ENCODE measurements around the gene LRP3.
A peak's percentile ranks its signal among the peaks of the same experiment; 100 is the strongest.
"Not testable (repeated sequence)": the region's sequence is repeated elsewhere in the genome, so short reads cannot be mapped to it uniquely, and the experiment has no call there.

LRP3 gene

GRCh38 chr19:33159893-33160292 is 34.2 kb upstream of the LRP3 start:
- Histone ChIP-seq H3K4me3 (ENCODE audit: low read depth, low read length) (no peak overlapping the region), H3K4me1 (ENCODE audit: control insufficient read depth, insufficient read depth, low read length) (no peaks in the 10 kb centered on the region), H3K9me3 (ENCODE audit: control insufficient read depth, insufficient read depth, low read length) (no peaks in the 10 kb centered on the region), H3K9ac (ENCODE audit: low read depth, low read length) (no peak overlapping the region), H3K36me3 (ENCODE audit: control insufficient read depth, insufficient read depth, low read length) (no peaks in the 10 kb centered on the region), H3K27me3 (ENCODE audit: control insufficient read depth, insufficient read depth, low read length) (no peaks in the 10 kb centered on the region)

GRCh38 chr19:33161201-33161600 is 32.9 kb upstream of the LRP3 start:
- Histone ChIP-seq H3K36me3 (ENCODE audit: control insufficient read depth, insufficient read depth, low read length) (no peaks in the 10 kb centered on the region), H3K4me1 (ENCODE audit: control insufficient read depth, insufficient read depth, low read length) (no peaks in the 10 kb centered on the region), H3K4me3 (ENCODE audit: low read depth, low read length) (no peak overlapping the region), H3K9me3 (ENCODE audit: control insufficient read depth, insufficient read depth, low read length) (no peaks in the 10 kb centered on the region), H3K27me3 (ENCODE audit: control insufficient read depth, insufficient read depth, low read length) (no peaks in the 10 kb centered on the region), H3K9ac (ENCODE audit: low read depth, low read length) (no peak overlapping the region)

GRCh38 chr19:33163481-33163880 is 30.6 kb upstream of the LRP3 start:
- H3K4me3 ChIP-seq (ENCODE audit: low read depth, low read length): no peak overlapping the region
- H3K9me3 ChIP-seq (ENCODE audit: control insufficient read depth, insufficient read depth, low read length): no peaks in the 10 kb centered on the region
- H3K9ac ChIP-seq (ENCODE audit: low read depth, low read length): no peak overlapping the region
- no peaks in the 10 kb centered on the region for H3K4me1 ChIP-seq (ENCODE audit: control insufficient read depth, insufficient read depth, low read length)
- H3K36me3 ChIP-seq (ENCODE audit: control insufficient read depth, insufficient read depth, low read length): no peaks in the 10 kb centered on the region
- no peaks in the 10 kb centered on the region for H3K27me3 ChIP-seq (ENCODE audit: control insufficient read depth, insufficient read depth, low read length)

- not testable (repeated sequence) for H3K4me1 ChIP-seq (ENCODE audit: control insufficient read depth, insufficient read depth, low read length); H3K9me3 ChIP-seq (ENCODE audit: control insufficient read depth, insufficient read depth, low read length); H3K4me3 ChIP-seq (ENCODE audit: low read depth, low read length); H3K36me3 ChIP-seq (ENCODE audit: control insufficient read depth, insufficient read depth, low read length); H3K27me3 ChIP-seq (ENCODE audit: control insufficient read depth, insufficient read depth, low read length); H3K9ac ChIP-seq (ENCODE audit: low read depth, low read length)
Measured at GRCh38 chr19:33166037-33166436, 28.1 kb upstream of the LRP3 start.

- Histone ChIP-seq H3K4me3 (ENCODE audit: low read depth, low read length) (no peak overlapping the region), H3K9ac (ENCODE audit: low read depth, low read length) (no peak overlapping the region), H3K9me3 (ENCODE audit: control insufficient read depth, insufficient read depth, low read length) (no peaks in the 10 kb centered on the region), H3K36me3 (ENCODE audit: control insufficient read depth, insufficient read depth, low read length) (no peaks in the 10 kb centered on the region), H3K27me3 (ENCODE audit: control insufficient read depth, insufficient read depth, low read length) (no peaks in the 10 kb centered on the region), H3K4me1 (ENCODE audit: control insufficient read depth, insufficient read depth, low read length) (no peaks in the 10 kb centered on the region)
Measured at GRCh38 chr19:33167438-33167837, 26.7 kb upstream of the LRP3 start.

- Histone ChIP-seq H3K4me1 (ENCODE audit: control insufficient read depth, insufficient read depth, low read length) (no peaks in the 10 kb centered on the region), H3K4me3 (ENCODE audit: low read depth, low read length) (no peak overlapping the region), H3K27me3 (ENCODE audit: control insufficient read depth, insufficient read depth, low read length) (no peaks in the 10 kb centered on the region), H3K9ac (ENCODE audit: low read depth, low read length) (no peak overlapping the region), H3K9me3 (ENCODE audit: control insufficient read depth, insufficient read depth, low read length) (no peaks in the 10 kb centered on the region), H3K36me3 (ENCODE audit: control insufficient read depth, insufficient read depth, low read length) (no peaks in the 10 kb centered on the region)
Measured at GRCh38 chr19:33168528-33168927, 25.6 kb upstream of the LRP3 start.

- Histone ChIP-seq H3K4me1 (ENCODE audit: control insufficient read depth, insufficient read depth, low read length) (no peaks in the 10 kb centered on the region), H3K9me3 (ENCODE audit: control insufficient read depth, insufficient read depth, low read length) (no peaks in the 10 kb centered on the region), H3K36me3 (ENCODE audit: control insufficient read depth, insufficient read depth, low read length) (no peaks in the 10 kb centered on the region), H3K4me3 (ENCODE audit: low read depth, low read length) (no peak overlapping the region), H3K27me3 (ENCODE audit: control insufficient read depth, insufficient read depth, low read length) (no peaks in the 10 kb centered on the region), H3K9ac (ENCODE audit: low read depth, low read length) (no peak overlapping the region)
Measured at GRCh38 chr19:33171222-33171795, 22.8 kb upstream of the LRP3 start.

- Histone ChIP-seq H3K27me3 (ENCODE audit: control insufficient read depth, insufficient read depth, low read length) (no peaks in the 10 kb centered on the region), H3K9me3 (ENCODE audit: control insufficient read depth, insufficient read depth, low read length) (no peaks in the 10 kb centered on the region), H3K9ac (ENCODE audit: low read depth, low read length) (no peak overlapping the region), H3K4me3 (ENCODE audit: low read depth, low read length) (no peak overlapping the region), H3K36me3 (ENCODE audit: control insufficient read depth, insufficient read depth, low read length) (no peaks in the 10 kb centered on the region), H3K4me1 (ENCODE audit: control insufficient read depth, insufficient read depth, low read length) (no peaks in the 10 kb centered on the region)
Measured at GRCh38 chr19:33171916-33172359, 22.2 kb upstream of the LRP3 start.

- H3K36me3 ChIP-seq (ENCODE audit: control insufficient read depth, insufficient read depth, low read length): no peaks in the 10 kb centered on the region
- H3K9ac ChIP-seq (ENCODE audit: low read depth, low read length): no peak overlapping the region
- peaks cover 5% of the 10 kb centered on the region for H3K27me3 ChIP-seq (ENCODE audit: control insufficient read depth, insufficient read depth, low read length)
- no peaks in the 10 kb centered on the region for H3K9me3 ChIP-seq (ENCODE audit: control insufficient read depth, insufficient read depth, low read length)
- H3K4me3 ChIP-seq (ENCODE audit: low read depth, low read length): no peak overlapping the region
- H3K4me1 ChIP-seq (ENCODE audit: control insufficient read depth, insufficient read depth, low read length): peaks cover 2% of the 10 kb centered on the region
Measured at GRCh38 chr19:33174186-33174585, 19.9 kb upstream of the LRP3 start.

- Histone ChIP-seq H3K4me1 (ENCODE audit: control insufficient read depth, insufficient read depth, low read length) (peaks cover 2% of the 10 kb centered on the region), H3K9me3 (ENCODE audit: control insufficient read depth, insufficient read depth, low read length) (no peaks in the 10 kb centered on the region), H3K27me3 (ENCODE audit: control insufficient read depth, insufficient read depth, low read length) (peaks cover 5% of the 10 kb centered on the region), H3K36me3 (ENCODE audit: control insufficient read depth, insufficient read depth, low read length) (no peaks in the 10 kb centered on the region), H3K9ac (ENCODE audit: low read depth, low read length) (no peak overlapping the region), H3K4me3 (ENCODE audit: low read depth, low read length) (no peak overlapping the region)
Measured at GRCh38 chr19:33175156-33175782, 18.9 kb upstream of the LRP3 start.

GRCh38 chr19:33175886-33176669 is 18.1 kb upstream of the LRP3 start:
- Histone ChIP-seq H3K4me1 (ENCODE audit: control insufficient read depth, insufficient read depth, low read length) (peaks cover 2% of the 10 kb centered on the region), H3K4me3 (ENCODE audit: low read depth, low read length) (peak overlapping the region; percentile 96), H3K9ac (ENCODE audit: low read depth, low read length) (peak overlapping the region; percentile 94)

More at GRCh38 chr19:33175886-33176669, 18.1 kb upstream of the LRP3 start:
- no peaks in the 10 kb centered on the region for H3K36me3 ChIP-seq (ENCODE audit: control insufficient read depth, insufficient read depth, low read length)
- no peaks in the 10 kb centered on the region for H3K9me3 ChIP-seq (ENCODE audit: control insufficient read depth, insufficient read depth, low read length)
- H3K27me3 ChIP-seq (ENCODE audit: control insufficient read depth, insufficient read depth, low read length): peaks cover 5% of the 10 kb centered on the region

Data from iPS-15b (cell line).